OCI-LY7 (cell line): ENCODE measurements around the gene CCR5AS.
"Not testable (repeated sequence)": the region's sequence is repeated elsewhere in the genome, so short reads cannot be mapped to it uniquely, and the experiment has no call there.

Source experiments
- BruUV-seq: library from RNA; stranded (reverse); fragments of 400-500 nt; replicated peaks from 2 replicates; lab custom pipeline; 2021; lab: Mats Ljungman, UMichigan
- CTCF ChIA-PET: fragments of 300-600 bp; sonication (Branson Sonifier 250); formaldehyde crosslinking; loops from one replicate; lab custom pipeline; 2022; ENCODE audit warnings: antibody characterized with exemption; ENCODE audit not compliant: unreplicated experiment; lab: Charles Lee
- POLR2A ChIA-PET: fragments of 300-600 bp; sonication (Branson Sonifier 250); formaldehyde crosslinking; loops from one replicate; lab custom pipeline; 2022; ENCODE audit warnings: antibody characterized with exemption; lab: Charles Lee
- DNase-seq: peaks from one replicate; pipeline ENCODE4 v3.0.0-alpha.2; 2015; ENCODE audit warnings: low spot score
- H2AFZ ChIP-seq: fragments of 200-600 bp; sonication (generic), shearing (Covaris generic); 2 replicates; pipeline ENCODE4 v1.6.1; 2014; ENCODE audit warnings: mild to moderate bottlenecking, antibody characterized with exemption, low read length, moderate library complexity
- H3K27ac ChIP-seq: fragments of 200-600 bp; sonication (generic); 2 replicates; pipeline ENCODE4 v1.5.1; 2014; ENCODE audit warnings: mixed run types, low read depth, mild to moderate bottlenecking, moderate library complexity, low read length, inconsistent platforms; ENCODE audit not compliant: poor library complexity, severe bottlenecking
- H3K36me3 ChIP-seq: fragments of 200-600 bp; sonication (generic); 2 replicates; pipeline ENCODE4 v1.6.1; 2014; ENCODE audit warnings: mild to moderate bottlenecking, antibody characterized with exemption, low read length, moderate library complexity, mixed read lengths; ENCODE audit not compliant: insufficient read depth
- H3K4me1 ChIP-seq: fragments of 200-600 bp; sonication (generic); 2 replicates; pipeline ENCODE4 v1.5.1; 2014; ENCODE audit warnings: mild to moderate bottlenecking, low read length; ENCODE audit not compliant: insufficient read depth, poor library complexity, severe bottlenecking
- H3K4me2 ChIP-seq: fragments of 200-600 bp; sonication (generic); 2 replicates; pipeline ENCODE4 v1.6.1; 2014; ENCODE audit warnings: mild to moderate bottlenecking, low read length
- H3K4me3 ChIP-seq: fragments of 200-600 bp; sonication (generic); 2 replicates; pipeline ENCODE4 v1.5.1; 2014; ENCODE audit warnings: mild to moderate bottlenecking, low read depth, low read length; ENCODE audit not compliant: poor library complexity, severe bottlenecking
- H3K79me2 ChIP-seq: fragments of 200-600 bp; sonication (generic); 2 replicates; pipeline ENCODE4 v1.6.1; 2016; ENCODE audit warnings: low read depth, mild to moderate bottlenecking, low read length, moderate library complexity, mixed read lengths; ENCODE audit not compliant: insufficient read depth
- H3K9me2 ChIP-seq: fragments of 200-600 bp; sonication (generic); 2 replicates; pipeline ENCODE4 v1.6.1; 2016; ENCODE audit warnings: mild to moderate bottlenecking, low read length, mixed read lengths; ENCODE audit not compliant: insufficient read depth
- H3K9me3 ChIP-seq: fragments of 200-600 bp; sonication (generic); 2 replicates; pipeline ENCODE4 v1.6.1; 2014; ENCODE audit warnings: mild to moderate bottlenecking, mixed run types, low read length, mixed read lengths
- H4K20me1 ChIP-seq: fragments of 200-600 bp; sonication (generic); 2 replicates; pipeline ENCODE4 v1.6.1; 2014; ENCODE audit warnings: mild to moderate bottlenecking, antibody characterized with exemption, low read length, moderate library complexity, mixed read lengths; ENCODE audit not compliant: insufficient read depth
- CTCF ChIP-seq: fragments of 200-600 bp; sonication (generic); conservative IDR thresholded peaks from 2 replicates; pipeline ENCODE4 v1.5.1; 2014; ENCODE audit warnings: mild to moderate bottlenecking, antibody characterized with exemption, low read length, moderate library complexity, mixed read lengths
- EZH2phosphoT487 ChIP-seq: fragments of 200-600 bp; sonication (generic); IDR thresholded peaks from 2 replicates; pipeline ENCODE4 v1.6.1; 2018; ENCODE audit warnings: low read depth, borderline replicate concordance, mild to moderate bottlenecking, mixed run types, antibody characterized with exemption, low read length, moderate library complexity, mixed read lengths
- intact Hi-C: fragments of 100-400 bp; cut with micrococcal nuclease; formaldehyde crosslinking; loops from one replicate; pipeline ENCODE4 v1.10.0; 2022; ENCODE audit not compliant: unreplicated experiment

The CCR5AS gene

DNA sequence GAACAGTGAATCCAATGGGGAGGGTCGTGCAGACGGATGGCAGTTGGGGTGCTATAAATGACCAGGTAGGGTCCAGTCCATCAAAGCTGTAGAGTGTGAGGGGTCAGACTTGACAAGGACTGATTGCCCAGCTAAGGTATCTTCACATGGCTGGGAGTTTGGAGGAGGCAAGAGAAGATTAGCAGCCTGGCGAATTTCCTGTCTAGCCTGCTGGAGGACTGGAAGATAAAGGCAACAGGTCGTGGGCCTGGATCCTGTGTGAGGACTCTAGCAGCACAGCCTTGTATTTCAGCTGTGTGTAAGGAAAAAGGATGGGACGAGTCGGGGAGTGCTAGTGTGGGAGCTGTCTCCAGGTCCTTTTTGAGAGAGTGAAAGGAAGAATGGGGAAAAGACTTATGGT, 17.6 kb downstream of the CCR5AS start:
- Histone ChIP-seq H3K4me1 (peaks cover 10% of the 10 kb centered on the region), H3K79me2 (no peaks in the 10 kb centered on the region), H2AFZ (no peak overlapping the region), H3K27ac (no peak overlapping the region), H3K9me3 (no peaks in the 10 kb centered on the region), H3K36me3 (no peaks in the 10 kb centered on the region), H3K4me3 (no peak overlapping the region), H4K20me1 (no peaks in the 10 kb centered on the region), H3K9me2 (no peaks in the 10 kb centered on the region), H3K4me2 (no peak overlapping the region)
- CTCF ChIA-PET = no interaction called here
- DNase-seq = no peak
- POLR2A ChIA-PET = no interaction called here
- BruUV-seq = no TSS peak
- intact Hi-C loops = no loop called here
- no peak for TF ChIP-seq EZH2phosphoT487
- TF ChIP-seq CTCF = no peak

DNA sequence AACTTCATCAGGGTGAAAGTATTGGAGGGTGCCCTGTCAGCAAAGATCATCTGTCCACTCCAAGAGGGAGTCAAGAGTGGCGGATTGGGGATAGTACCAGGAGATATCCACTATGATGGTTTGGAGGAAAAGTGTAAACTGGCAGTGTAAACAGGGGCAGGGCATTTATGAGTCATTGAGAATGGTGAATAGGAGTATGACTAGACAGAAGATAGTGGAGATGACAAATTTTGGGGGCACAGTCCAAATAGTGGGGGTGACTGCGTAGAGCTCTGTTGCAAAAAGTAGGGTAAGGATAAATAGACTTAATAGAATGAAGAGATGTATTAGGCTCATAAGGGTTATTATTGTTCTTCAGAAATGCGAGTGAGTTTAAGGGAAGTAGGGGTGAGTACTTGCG, 18.0 kb downstream of the CCR5AS start:
- H2AFZ ChIP-seq, CTCF ChIA-PET, H3K79me2 ChIP-seq, H3K9me2 ChIP-seq, H3K27ac ChIP-seq, H3K4me3 ChIP-seq, H4K20me1 ChIP-seq, intact Hi-C loops, DNase-seq, POLR2A ChIA-PET, H3K36me3 ChIP-seq, H3K4me2 ChIP-seq, H3K9me3 ChIP-seq, BruUV-seq: not testable (repeated sequence)
- peaks cover 15% of the 10 kb centered on the region for H3K4me1 ChIP-seq

GRCh38 chr3:46386205-46386604, 20.7 kb downstream of the CCR5AS start:
- Histone ChIP-seq H3K27ac (no peak overlapping the region), H3K9me2 (no peaks in the 10 kb centered on the region), H3K4me1 (peaks cover 26% of the 10 kb centered on the region), H2AFZ (no peak overlapping the region), H3K9me3 (no peaks in the 10 kb centered on the region), H3K79me2 (no peaks in the 10 kb centered on the region), H3K4me2 (no peak overlapping the region), H4K20me1 (no peaks in the 10 kb centered on the region), H3K4me3 (no peak overlapping the region), H3K36me3 (no peaks in the 10 kb centered on the region)
- BruUV-seq = no TSS peak
- DNase-seq = no peak
- intact Hi-C loops = no loop called here
- TF ChIP-seq CTCF (no peak), EZH2phosphoT487 (no peak)
- ChIA-PET POLR2A (no interaction called here), CTCF (no interaction called here)
